RWPE1 (cell line): Measurements from ENCODE around the gene AKIRIN1.
"Not testable (repeated sequence)": the region's sequence is repeated elsewhere in the genome, so short reads cannot be mapped to it uniquely, and the experiment has no call there.

ENCODE experiments used
- CTCF ChIA-PET: fragments of 350-600 bp; sonication (Branson Sonifier 250); formaldehyde crosslinking; extraction: SDS; loops from one replicate; lab custom pipeline; 2021; lab: Yijun Ruan, JAX
- POLR2A ChIA-PET: fragments of 400-600 bp; formaldehyde crosslinking; extraction: SDS; loops from one replicate; lab custom pipeline; 2020; ENCODE audit warnings: antibody characterized with exemption; ENCODE audit not compliant: low non-redundant PET; lab: Yijun Ruan, JAX
- DNase-seq: peaks from one replicate; pipeline ENCODE4 v3.0.0; 2012; ENCODE audit warnings: low spot score
- H3K27ac ChIP-seq: fragments of 450-650 bp; 2 replicates; pipeline ENCODE4 v1.5.1; 2017
- CTCF ChIP-seq: fragments of 450-650 bp; conservative IDR thresholded peaks from 2 replicates; pipeline ENCODE4 v1.5.1; 2017; ENCODE audit warnings: low read depth, mild to moderate bottlenecking

The AKIRIN1 gene

DNA sequence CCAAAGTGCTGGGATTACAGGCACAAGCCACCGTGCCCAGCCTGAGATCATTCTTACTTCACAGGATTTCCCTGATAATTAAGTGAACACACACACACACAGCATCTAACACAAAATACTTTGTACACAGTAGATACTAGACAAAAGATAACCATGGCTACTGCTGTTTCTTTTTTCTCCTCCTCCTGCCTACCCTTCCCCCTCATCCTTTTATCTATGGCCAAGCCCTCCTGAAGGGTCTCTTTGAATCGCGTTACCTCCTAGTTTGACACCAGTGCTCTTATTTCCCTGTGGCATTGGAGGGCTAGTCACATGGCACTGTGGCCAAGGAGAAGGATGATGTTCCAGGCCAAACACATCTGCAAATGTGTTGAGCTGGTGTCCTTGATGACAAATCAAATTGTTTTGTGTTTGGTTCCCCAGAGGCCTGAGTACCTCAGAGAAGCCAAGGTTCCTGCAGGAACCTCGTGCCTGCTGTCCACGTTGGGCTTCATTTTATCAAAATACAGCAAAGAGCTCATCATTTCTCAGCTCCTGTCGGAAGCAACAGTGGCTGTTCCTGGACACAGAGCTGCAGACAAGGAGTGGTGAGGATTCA lies 55.6 kb downstream of the AKIRIN1 start:
- DNase-seq: no peak
- ChIA-PET CTCF (interaction anchor here (0.5 to 0.6 kb wide), 2 partner anchors 114 to 1037 kb away, joined by 3 to 4 read pairs; no protein-coding TSS in a partner anchor), POLR2A (no interaction called here)
- TF ChIP-seq CTCF: no peak
- peak overlapping the region; percentile 21; the same call in 1 of the 2 replicates for H3K27ac ChIP-seq

- DNase-seq: peak; percentile 38
- ChIA-PET CTCF (interaction anchor here (0.5 to 0.6 kb wide), 2 partner anchors 115 to 1038 kb away, joined by 3 to 4 read pairs; no protein-coding TSS in a partner anchor), POLR2A (no interaction called here)
- H3K27ac ChIP-seq: peak overlapping the region; percentile 21; the same call in 1 of the 2 replicates
- no peak for TF ChIP-seq CTCF
Measured at GRCh38 chr1:39047374-39048229, 56.5 kb downstream of the AKIRIN1 start.

GRCh38 chr1:39048745-39049370 lies 57.8 kb downstream of the AKIRIN1 start:
- no peak for DNase-seq
- no peak for TF ChIP-seq CTCF
- ChIA-PET POLR2A (no interaction called here), CTCF (interaction anchor here (0.7 kb wide), 1 partner anchor 49 kb away, joined by 3 read pairs; no protein-coding TSS in a partner anchor)
- no peak overlapping the region for H3K27ac ChIP-seq

GRCh38 chr1:39050001-39050400 lies 58.9 kb downstream of the AKIRIN1 start:
- no peak for TF ChIP-seq CTCF
- no peak for DNase-seq
- H3K27ac ChIP-seq: no peak overlapping the region
- ChIA-PET CTCF (no interaction called here), POLR2A (no interaction called here)

GRCh38 chr1:39051193-39051850 lies 60.2 kb downstream of the AKIRIN1 start:
- DNase-seq, POLR2A ChIA-PET, H3K27ac ChIP-seq: not testable (repeated sequence)
- CTCF ChIA-PET: interaction anchor here (0.6 kb wide), 2 partner anchors 187 to 394 kb away, joined by 3 read pairs; no protein-coding TSS in a partner anchor

DNA sequence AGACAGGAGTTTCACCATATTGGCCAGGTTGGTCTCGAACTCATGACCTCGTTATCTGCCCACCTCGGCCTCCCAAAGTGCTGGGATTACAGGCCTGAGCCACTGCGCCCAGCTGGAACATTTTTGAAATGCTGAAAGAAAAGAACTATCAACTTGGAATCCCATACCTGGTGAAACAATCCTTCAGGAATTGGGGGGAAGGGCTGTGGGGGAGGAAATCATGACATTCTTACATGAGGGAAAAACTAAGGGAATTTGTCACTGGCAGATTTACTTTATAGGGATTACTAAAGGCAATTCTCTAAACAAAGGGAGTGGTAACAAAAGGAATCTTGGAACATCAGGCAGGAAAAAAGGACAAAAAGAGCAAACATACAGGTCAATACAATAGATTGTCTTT lies 60.9 kb downstream of the AKIRIN1 start:
- POLR2A ChIA-PET: no interaction called here
- no peak for TF ChIP-seq CTCF
- no peak overlapping the region for H3K27ac ChIP-seq
- no peak for DNase-seq
- CTCF ChIA-PET: no interaction called here

GRCh38 chr1:39055213-39055710 lies 64.2 kb downstream of the AKIRIN1 start:
- H3K27ac ChIP-seq, POLR2A ChIA-PET, CTCF ChIA-PET, DNase-seq: not testable (repeated sequence)
